HG03175 (cell line): ENCODE measurements around the gene HELB.
A peak's percentile ranks its signal among the peaks of the same experiment; 100 is the strongest.

Source experiments
- ATAC-seq: cut with Tn5 transposase; IDR thresholded peaks from one replicate; pipeline ENCODE4 v1.9.1; 2021; ENCODE audit warnings: mild to moderate bottlenecking, moderate library complexity; ENCODE audit not compliant: unreplicated experiment

Gene HELB

DNA sequence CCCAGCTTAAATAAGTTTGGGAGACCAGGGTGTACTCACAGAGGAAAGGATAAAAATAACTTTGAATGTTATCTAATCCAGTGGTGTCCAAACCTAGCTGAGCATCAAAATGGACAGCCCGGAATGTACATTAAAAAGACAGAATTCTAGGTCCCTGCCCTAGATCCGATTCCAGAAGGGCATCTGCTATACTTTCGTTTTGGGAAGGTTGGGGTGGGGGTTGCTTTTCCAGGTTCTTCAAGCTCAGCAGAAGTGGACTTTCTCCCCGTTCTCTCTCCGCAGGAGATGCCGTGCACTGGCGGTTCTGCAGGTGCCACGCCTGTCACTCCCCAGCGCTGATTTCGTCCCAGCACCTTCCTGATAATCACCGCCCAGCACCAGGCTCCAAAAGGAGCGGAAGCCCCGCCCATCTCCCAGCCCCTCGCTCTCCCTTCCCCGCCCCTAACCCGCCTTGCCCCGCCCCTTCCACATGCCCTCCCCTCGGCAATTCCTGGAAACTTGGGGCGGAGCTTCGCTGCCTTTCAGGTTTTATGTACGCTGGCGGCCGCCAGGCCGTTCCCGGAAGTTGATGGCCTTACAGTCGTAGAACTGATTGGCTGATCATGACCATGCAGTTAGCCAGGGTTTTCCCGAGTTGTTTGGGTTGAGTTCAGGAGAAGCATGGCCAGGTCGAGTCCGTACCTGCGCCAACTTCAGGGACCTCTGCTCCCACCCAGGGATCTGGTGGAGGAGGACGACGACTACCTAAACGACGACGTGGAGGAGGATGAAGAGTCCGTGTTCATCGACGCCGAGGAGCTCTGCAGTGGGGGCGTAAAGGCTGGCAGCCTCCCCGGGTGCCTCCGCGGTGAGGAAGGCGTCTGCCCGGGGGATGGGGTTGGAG, at the start of gene HELB:
TSS of gene HELB (plus strand) at position 550 of the 883 bp plus-strand sequence. CDS start at position 661, 111 bp downstream.
- peak; percentile 91 for ATAC-seq

DNA sequence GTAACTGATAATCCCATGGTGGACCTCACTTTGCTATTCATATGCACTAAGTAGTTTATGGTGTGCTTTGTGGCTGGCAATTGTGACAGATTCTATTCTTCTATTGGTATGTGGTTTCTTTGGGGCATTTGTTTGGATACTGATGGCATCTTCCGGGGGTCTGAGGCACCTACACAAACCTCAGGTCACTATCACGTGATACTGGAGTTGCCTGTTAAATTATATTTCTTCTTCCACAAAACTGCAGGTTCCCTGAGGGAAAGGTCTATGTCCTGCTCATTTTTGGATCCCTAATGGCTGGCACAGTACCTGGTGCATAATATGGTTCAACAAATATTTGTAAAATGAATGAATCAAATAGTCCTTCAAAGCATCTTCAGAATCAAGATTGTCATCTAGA, 49.5 kb upstream of the HELB start:
- no peak for ATAC-seq

DNA sequence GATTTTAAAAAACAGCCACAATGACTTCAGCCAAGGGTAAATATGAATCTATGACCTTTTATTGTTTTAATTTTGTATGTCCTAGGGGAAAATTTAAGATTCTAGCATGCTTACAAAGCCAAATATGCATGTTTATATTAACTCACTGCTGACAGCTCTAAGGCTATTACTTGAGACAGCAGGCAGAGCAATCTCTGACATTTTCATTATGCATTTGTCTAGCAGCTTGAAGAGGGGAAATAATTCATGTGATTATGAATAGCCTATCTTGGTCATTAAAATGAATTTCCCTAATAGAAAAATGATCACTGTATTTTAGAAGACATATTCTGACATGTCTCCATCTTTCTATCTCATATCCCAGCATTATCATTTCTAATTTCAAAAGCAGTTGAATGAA, 46.6 kb upstream of the HELB start:
- no peak for ATAC-seq

DNA sequence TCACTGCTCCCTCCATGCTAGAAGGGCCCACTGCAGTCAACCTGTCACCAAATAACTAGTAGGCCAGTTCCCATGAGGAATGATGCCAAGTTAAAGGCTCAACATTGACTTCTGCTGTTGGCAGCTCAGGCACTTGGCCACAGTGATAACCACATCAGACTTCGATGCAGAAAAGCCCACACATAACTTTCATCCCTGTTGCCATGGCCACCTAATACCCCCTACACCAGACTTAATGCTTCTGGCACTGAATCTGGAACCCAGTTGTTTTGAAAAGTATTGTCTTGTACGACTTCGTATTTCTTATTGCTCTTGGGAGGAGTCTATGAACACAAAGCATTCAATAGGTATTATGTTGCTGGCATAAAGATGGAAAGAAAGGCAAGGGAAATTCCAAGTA, 44.3 kb upstream of the HELB start:
- no peak for ATAC-seq

DNA sequence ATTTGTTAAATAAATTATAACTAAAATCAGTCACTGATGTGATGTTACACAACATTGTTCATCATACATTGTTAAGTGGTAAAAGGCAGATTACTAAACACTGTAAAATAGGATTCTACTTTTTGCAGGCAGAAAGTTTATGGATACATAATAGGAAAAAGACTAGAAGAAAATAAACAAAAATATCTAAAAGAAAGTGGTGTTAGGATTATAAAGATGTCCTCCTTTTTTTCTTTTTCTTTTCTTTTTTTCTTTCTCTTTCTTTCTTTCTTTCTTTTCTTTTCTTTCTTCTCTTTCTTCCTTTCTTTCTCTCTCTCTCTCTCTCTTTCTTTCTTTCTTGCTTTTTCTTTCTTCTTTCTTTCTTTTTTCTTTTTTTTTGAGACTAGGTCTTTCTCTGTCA, 39.6 kb upstream of the HELB start:
- ATAC-seq: no peak

DNA sequence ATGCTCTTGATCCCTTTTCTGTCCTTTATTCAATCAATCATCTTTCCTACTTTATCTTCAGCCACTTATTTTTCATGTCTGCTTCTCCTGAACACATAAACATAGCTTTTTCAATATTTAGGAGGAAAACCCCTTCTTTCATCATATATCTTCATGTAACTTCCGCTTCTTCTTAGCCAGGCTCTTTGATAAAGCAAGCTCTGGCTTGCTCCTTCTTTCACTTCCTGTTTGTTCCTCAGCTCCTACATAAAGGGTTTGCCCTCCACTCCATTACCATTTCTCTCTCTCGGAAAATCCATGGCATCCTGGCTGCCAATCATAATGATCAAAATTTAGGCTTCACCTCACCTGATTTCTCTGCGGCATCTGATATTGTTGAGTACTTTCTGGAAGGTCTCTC, 33.7 kb upstream of the HELB start:
- no peak for ATAC-seq

DNA sequence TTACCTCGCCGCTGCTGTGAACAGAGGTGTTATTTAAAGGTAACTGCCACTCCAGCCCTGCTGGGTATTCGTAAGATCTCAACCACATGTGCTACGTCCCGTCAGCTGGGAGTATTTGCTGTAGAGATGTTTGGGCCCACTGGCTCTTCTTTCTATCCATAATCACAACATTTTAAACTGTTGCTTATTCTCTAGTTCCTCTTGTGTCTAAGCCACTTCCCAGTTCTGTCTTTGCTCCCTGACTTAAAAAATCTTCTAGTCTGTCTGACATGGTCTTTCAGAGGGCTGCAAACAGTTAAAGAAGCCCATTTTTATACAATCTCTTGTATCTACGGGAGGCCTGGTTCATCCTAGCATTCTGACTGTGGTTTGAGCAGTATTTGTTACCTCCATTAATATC, 33.2 kb upstream of the HELB start:
- ATAC-seq: no peak

DNA sequence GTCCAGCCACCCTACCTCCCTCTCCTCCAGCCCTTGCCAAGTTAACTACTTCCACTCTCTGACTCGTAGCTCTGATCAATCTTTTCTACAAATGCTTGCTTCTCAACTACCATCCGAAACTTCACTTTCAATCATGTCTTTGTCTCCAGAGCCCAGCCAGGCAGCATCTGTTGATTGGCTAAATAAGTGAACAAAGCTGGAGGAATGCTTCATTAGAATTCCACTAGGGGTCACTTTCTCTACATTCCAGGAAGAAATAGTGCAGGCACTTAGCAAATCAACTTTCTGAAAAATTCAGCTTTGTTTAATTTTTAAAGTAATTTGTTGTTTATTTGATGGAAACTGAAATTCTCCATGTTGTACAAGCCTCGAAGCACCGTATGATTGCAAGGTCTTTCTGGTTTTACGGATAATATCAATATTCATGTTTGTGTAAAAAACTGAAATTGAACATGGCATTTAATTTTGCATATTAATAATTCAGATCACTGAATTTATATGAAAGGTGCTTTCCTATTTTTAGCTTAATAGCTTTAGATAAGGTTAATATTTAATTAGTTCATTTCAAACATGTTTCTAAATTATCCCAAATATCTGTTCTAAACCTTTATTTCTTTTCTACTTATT, 32.4 kb upstream of the HELB start:
- peak; percentile 60 for ATAC-seq

DNA sequence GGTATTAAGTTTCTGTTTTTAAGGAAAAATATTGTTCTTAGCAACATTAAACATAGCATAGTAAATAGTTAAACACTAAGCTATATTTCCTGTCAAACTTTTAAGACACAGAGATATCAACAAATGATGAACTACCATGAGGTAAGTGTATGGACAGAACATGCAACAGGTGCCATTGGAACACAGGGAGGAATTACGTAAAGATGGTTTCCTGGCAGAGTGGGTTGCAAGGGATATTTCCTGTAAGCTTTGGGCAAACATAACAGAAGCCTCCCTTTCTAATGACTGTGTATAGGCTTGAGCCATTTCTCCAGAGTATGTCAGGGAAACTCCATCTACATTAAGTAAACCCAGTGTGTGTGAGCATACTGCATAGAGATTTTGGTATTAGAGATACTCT, 31.7 kb upstream of the HELB start:
- ATAC-seq: no peak

DNA sequence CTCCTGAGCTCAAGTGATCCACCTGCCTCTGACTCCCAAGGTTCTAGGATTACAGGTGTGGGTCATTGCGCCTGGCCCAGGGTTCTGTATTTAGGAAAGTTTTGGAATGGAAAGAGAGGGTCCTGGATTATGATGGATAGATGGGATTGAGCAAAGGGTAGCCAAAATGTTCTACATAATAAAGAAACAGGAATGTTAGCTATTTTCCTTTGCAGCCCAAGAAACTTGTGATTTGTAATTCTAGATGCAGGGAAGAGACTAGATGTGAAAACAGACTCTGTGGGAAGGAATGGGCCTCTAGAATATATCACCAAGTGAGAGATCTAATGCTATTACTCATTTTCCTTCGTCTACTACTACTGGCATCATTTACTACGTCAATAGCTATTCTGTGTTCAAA, 29.6 kb upstream of the HELB start:
- no peak for ATAC-seq

DNA sequence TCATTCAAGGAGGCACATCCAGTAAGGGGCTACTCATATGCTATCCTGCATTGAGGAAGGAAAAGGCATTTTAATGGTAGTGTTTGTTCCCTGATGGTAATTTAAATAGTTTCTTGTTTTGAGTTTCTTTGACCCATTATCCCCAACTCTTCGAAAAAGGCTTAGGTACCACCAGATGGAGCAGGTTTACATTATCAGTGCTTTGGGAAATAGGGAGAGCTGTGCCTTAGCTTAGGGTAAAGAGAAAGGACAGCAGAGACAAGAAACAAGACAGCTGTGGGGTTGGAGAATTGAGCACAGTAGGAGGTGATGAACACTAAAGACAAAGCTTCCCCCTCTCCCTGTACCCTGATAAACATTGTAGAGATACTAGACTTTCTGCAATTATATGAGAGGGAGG, 29.1 kb upstream of the HELB start:
- ATAC-seq: no peak

DNA sequence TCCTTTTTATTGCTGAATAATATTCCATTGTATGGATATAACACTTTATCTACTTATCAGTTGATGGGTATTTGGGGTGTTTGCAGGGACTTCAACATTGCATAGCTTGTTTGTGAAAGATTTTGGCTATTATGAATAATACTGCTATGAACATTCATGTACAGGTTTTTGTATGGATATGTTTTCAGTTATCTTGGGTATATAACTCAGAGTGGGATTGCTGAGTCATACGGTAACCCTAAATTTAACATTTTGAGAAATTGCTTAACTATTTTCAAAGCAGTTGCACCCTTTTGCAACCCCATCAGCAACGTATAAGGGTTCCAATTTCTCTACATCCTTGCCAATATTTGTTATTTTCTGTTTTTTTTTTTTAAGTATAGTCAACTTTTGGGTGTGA, 27.3 kb upstream of the HELB start:
- ATAC-seq: no peak

DNA sequence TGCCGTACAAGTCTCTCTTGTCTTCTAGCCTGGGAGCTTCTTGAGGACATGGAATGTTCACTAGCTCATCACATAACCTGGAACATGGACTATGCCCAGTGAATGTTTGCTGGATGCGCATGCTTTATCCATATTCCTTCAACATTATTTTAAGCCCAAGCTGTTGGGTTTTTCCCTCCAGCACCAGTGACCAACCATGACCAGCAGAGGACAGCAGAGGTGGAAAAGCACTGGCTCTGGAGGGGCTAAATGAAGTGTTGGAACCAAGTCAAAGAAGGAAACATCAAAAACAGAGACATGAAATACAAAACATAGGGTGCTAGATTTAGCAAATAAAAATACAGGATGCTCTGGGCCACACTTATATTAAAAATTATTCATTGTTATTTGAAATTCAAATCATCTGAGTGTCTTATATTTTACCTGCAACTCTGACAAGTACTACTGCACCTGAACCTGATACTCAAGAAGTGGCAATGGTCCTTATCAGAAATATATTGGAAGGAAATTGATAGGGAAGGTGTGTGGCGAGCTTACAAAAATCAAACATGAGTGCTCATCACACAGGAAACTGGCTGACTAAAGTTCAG, 23.1 kb upstream of the HELB start:
- no peak for ATAC-seq

DNA sequence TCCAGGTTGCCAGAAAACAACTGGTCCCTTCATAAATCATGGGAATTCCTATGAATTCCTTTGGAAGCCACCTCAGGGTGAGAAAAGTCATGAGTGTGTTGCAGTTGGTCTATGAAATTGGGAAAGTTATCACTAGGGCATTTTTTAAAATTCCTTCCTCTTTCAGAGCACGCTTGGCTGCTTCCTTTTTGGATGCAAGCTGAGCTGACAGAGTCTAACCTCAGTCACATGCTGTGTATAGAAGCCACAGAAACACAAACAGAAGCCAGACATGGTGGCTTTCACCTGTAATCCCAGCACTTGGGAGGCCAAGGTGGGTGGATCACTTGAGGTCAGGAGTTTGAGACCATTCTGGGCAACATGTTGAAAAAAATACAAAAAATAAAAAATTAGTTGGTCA, 21.7 kb upstream of the HELB start:
- ATAC-seq: no peak

DNA sequence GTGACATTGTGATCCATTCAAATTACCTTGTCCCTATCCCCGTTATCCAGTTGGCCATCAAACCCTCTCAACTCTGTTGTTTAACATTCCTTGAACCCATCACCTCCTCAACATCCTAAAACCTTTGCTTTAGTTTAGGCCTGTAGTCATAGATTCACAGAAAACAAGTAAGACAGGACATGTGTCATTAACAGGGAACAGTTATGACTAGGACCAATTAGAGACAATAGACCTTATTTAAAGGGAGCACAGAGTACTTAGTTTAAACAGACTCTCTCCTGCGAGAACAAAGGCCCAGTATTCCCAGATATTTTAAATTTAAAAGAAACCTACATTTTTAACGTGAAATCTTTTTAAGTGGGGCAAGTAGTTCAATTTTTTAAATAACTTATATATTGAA, 20.0 kb upstream of the HELB start:
- no peak for ATAC-seq

DNA sequence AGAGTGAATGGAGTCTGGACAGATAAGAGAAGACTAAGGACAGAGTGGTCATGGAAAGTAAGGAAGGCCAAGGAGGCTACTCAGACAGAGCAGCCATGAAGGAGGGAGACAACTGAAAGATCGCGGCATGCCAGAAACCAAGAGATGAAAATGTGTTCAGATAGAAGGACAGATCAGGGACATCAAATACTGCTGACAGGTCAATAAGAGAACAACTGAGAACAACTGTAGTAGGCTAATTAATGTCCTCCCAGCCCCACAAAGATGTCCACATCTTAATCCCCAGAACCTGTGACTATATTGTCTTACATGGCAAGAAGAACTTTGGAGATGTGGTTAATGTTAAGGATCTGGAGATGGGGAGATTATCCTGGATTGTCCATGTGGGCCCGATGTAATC, 15.0 kb upstream of the HELB start:
- no peak for ATAC-seq

DNA sequence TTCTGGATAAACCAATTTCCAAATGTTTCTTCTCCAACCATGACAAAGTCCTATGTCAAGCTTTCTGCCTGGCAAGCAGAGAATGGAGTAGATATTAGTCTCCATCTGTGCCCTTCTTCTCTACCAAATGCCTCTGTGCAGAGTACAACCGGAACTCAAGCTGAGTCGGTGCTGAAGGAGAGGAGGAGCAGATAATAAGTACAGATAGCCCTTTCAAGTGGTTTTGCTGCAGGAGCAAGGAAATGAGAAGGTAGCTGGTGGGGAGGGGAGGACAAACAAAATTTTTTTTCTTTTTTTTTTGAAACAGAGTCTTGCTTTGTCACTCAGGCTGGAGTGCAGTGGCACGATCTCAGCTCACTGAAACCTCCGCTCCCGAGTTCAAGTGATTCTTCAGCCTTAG, 14.2 kb upstream of the HELB start:
- ATAC-seq: no peak

DNA sequence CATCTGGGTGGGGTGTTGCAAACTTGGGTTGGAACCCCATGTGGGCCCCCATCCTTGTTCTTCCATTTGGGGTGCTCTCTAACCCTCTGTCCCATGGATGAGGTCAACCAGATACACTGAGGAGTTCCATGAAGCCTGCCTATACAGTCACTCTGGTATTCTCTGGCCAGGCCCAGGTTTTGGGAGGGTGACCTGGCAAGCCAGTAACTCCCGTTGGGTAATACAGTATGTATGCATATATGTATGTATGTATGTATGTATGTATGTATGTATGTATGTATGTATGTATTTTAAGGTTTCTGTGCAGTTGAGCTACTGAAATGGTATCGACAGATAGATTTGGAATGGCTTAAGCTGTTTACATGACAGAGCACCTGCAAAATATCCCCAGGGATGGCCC, 12.8 kb upstream of the HELB start:
- no peak for ATAC-seq

DNA sequence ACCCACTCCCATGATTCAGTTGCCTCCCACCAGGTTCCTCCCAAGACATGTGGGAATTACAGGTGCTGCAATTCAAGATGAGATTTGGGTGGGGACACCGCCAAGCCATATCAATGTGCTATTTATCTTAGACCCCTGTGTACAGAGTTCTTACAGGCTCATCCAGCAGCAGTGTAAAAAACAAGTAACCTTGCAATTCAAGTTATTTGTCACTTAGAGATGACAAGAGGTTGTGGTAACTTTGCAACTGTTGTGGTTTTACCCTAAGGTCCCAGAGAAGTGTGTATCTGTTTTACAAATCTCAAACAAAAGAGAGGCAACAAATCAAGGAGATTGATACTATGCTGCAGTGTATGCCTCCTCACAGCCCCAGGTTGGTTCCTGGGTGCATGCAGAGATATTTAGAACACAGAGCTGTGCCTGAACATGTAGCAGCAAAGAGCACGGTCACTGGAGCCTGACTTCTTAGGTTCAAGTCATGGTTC, 11.5 kb upstream of the HELB start:
- ATAC-seq: no peak

DNA sequence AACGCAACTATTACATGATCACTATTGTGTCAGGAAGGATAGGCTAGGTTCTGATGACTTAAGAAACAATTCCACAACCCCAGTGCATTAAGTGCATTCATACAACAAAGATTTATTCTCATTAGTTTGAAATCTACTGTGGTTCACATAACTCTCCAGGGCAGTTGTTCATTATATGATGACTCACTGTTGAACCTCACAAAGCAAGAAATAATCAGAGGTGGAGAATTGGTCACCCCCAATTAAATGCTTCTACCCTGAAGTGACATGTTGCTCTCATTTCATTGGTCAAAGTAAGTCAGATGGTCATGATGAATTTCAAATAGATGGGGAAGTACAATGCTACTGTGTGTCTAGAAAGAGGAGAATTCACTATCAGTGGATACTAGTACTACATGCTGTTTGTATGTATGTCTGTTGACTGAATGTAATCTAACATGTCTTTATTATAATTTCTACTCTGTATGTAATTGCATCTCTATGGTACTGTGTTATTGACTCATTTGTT, 6.1 kb upstream of the HELB start:
- no peak for ATAC-seq

DNA sequence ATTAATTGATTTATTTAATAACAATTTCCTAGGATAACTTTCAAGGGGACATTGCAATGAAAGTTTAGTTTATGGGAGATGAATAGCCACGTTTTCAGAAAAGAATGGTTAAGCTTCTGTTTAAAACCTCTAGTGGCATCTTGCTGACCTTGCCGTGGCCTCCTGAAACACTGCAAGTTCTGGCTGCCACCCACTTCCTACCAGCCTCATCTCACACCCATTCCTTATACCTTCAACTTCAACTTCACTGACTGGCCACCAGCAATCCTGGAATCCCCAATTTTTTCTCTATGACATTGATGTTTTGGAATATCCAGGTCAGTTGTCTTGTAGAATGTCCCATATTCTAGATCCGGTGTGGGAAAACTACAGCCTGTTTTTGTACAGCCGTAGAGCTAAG, 5.2 kb upstream of the HELB start:
- no peak for ATAC-seq

DNA sequence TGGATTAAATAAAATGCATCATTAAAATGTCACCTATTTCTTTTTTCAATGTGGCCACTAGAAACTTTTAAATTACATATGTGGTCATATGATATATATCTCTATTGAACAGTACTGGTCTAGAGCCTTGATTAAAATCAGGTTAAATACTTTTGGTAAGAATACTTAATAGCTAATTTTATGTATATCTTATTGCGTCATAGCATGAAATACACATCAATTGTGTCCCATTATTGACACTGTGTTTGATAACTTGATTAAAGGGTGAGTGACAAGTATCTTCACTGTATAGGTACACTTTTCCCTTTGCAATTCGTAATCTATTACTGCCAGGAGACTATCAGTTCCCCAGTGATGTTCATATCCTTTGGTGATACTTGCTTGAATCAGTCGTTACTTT, 4.4 kb upstream of the HELB start:
- no peak for ATAC-seq
